Right atrium auricular region (tissue), 2 donors: ENCODE measurements around the gene C19orf12. TPM values are rescaled to one million over a fixed set of nuclear protein-coding genes. Genes with fewer than 3 reads are reported as not detected.

Experiments used
- DNase-seq: peaks from one replicate; pipeline ENCODE4 v3.0.0-alpha.2; 2019; ENCODE audit warnings: low spot score
- H3K27ac ChIP-seq, 2 donors: fragments of 200-600 bp; sonication (generic); 1 replicate in 1 of 2; 2 replicates in 1 of 2; pipeline ENCODE4 v1.5.1; 2016 to 2019
- H3K27me3 ChIP-seq, 2 donors: fragments of 200-600 bp; sonication (generic); one replicate each; pipeline versions ENCODE4 v1.5.1 to v1.6.0; 2017 to 2019
- H3K36me3 ChIP-seq: fragments of 200-600 bp; sonication (generic); one replicate; pipeline ENCODE4 v1.5.1; 2016
- H3K4me1 ChIP-seq, 2 donors: fragments of 200-600 bp; sonication (generic); one replicate each; pipeline versions ENCODE4 v1.5.1 to v1.6.0; 2017 to 2019
- H3K4me3 ChIP-seq, 2 donors: fragments of 200-600 bp; sonication (generic); 1 replicate in 1 of 2; 2 replicates in 1 of 2; pipeline ENCODE4 v1.5.1; 2017 to 2019; ENCODE audit warnings: mild to moderate bottlenecking in 1 of 2, moderate library complexity in 1 of 2
- H3K9me3 ChIP-seq, 2 donors: fragments of 200-600 bp; sonication (generic); one replicate each; pipeline ENCODE4 v1.5.1; 2019
- total RNA-seq, 2 donors: library from RNA; depleted of rRNA; stranded (reverse); fragments of >200 nt; gene quantifications; one replicate each; pipeline ENCODE4 v1.1.0, GENCODE V29; 2016
- TF ChIP-seq, protein P1 (sequence below), 2 donors: fragments of 200-600 bp; sonication (generic); IDR thresholded peaks; one replicate each; pipeline ENCODE4 v1.5.1; 2019; ENCODE audit warnings: antibody characterized with exemption in 2 of 2

The C19orf12 gene
- total RNA-seq, 2 donors from 2014 or later = 47.9 to 61.4 TPM

DNA sequence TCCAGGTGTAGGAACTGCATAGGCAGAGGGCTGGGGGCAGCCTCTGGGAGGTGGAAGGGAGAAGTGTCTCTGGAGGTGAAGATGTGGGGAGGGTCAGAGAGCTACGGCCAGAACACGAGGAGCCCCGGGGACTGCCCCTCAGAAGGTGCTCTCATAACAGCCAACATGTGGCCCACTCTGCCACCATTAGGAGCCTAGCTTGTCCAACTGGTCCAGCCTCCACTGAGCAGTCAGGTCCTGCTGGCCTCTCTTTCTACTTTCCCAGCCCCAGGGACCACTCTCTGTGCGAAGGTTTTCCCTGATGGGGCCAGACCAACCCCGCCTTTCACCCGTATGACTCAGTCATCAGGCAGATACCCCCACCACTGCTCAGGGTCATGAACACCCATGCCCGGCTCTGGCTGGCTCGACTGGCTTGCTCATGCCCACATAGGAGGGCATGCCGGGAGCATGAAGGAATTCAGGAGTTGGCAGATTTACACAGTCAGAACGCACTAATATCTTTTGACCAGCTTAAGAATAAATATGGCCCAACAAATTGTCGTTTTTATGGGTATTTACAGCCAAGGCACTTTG is 37.5 kb upstream of the C19orf12 start:
- no peaks in the 10 kb centered on the region for H3K27me3 ChIP-seq
- TF ChIP-seq, protein P1, sequence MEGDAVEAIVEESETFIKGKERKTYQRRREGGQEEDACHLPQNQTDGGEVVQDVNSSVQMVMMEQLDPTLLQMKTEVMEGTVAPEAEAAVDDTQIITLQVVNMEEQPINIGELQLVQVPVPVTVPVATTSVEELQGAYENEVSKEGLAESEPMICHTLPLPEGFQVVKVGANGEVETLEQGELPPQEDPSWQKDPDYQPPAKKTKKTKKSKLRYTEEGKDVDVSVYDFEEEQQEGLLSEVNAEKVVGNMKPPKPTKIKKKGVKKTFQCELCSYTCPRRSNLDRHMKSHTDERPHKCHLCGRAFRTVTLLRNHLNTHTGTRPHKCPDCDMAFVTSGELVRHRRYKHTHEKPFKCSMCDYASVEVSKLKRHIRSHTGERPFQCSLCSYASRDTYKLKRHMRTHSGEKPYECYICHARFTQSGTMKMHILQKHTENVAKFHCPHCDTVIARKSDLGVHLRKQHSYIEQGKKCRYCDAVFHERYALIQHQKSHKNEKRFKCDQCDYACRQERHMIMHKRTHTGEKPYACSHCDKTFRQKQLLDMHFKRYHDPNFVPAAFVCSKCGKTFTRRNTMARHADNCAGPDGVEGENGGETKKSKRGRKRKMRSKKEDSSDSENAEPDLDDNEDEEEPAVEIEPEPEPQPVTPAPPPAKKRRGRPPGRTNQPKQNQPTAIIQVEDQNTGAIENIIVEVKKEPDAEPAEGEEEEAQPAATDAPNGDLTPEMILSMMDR (IDR thresholded peaks at IDR 0.05) = no peak
- DNase-seq = no peak
- H3K36me3 ChIP-seq = no peaks in the 10 kb centered on the region
- H3K9me3 ChIP-seq = no peaks in the 10 kb centered on the region
- H3K4me1 ChIP-seq = no peaks in the 10 kb centered on the region
- H3K27ac ChIP-seq = no peak overlapping the region
- no peak overlapping the region for H3K4me3 ChIP-seq

DNA sequence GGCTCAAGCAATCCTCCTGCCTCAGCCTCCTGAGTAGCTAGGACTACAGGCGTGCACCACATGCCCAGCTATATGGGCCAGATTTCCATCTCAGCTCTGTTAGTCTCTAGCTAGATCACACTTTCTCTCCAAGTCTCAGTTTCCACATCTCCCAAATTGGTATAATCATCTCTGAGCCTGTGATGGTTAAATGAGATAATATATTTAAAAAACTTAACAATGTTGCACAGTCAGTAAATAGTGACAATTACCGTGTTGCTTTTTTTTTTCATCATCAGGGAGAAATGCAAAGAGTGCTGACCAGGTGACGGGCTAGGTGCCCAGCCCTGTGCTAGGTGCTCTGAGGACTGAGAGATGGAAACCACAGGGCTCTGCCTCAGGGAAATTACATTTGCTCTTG is 36.9 kb upstream of the C19orf12 start:
- DNase-seq = no peak
- no peak overlapping the region for H3K4me3 ChIP-seq
- H3K9me3 ChIP-seq = no peaks in the 10 kb centered on the region
- no peaks in the 10 kb centered on the region for H3K36me3 ChIP-seq
- H3K4me1 ChIP-seq = no peaks in the 10 kb centered on the region
- no peaks in the 10 kb centered on the region for H3K27me3 ChIP-seq
- TF ChIP-seq, protein P1 (IDR thresholded peaks at IDR 0.05) = no peak
- H3K27ac ChIP-seq = no peak overlapping the region

DNA sequence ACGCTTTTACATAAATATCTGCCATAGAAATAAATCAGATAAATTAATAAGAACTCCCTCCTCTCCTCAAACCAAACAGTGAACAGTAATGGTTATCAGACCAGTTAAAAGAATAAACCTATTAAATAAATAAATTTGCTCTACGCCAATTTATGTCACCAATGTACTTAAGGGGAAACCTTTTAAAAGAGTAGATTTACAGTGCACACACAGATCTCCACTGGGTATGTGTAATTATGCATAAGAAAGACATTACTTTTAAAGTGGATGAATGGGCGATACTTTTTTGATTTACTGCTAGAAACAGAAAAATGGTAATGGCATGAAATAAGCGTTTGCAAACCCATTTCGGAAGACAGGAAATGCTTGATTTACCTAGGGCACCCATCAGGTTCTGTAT is 34.9 kb upstream of the C19orf12 start:
- Histone ChIP-seq H3K27me3 (no peaks in the 10 kb centered on the region), H3K9me3 (no peaks in the 10 kb centered on the region), H3K27ac (no peak overlapping the region), H3K36me3 (no peaks in the 10 kb centered on the region), H3K4me1 (no peaks in the 10 kb centered on the region), H3K4me3 (no peak overlapping the region)
- no peak for DNase-seq
- TF ChIP-seq, protein P1 (IDR thresholded peaks at IDR 0.05) = no peak

DNA sequence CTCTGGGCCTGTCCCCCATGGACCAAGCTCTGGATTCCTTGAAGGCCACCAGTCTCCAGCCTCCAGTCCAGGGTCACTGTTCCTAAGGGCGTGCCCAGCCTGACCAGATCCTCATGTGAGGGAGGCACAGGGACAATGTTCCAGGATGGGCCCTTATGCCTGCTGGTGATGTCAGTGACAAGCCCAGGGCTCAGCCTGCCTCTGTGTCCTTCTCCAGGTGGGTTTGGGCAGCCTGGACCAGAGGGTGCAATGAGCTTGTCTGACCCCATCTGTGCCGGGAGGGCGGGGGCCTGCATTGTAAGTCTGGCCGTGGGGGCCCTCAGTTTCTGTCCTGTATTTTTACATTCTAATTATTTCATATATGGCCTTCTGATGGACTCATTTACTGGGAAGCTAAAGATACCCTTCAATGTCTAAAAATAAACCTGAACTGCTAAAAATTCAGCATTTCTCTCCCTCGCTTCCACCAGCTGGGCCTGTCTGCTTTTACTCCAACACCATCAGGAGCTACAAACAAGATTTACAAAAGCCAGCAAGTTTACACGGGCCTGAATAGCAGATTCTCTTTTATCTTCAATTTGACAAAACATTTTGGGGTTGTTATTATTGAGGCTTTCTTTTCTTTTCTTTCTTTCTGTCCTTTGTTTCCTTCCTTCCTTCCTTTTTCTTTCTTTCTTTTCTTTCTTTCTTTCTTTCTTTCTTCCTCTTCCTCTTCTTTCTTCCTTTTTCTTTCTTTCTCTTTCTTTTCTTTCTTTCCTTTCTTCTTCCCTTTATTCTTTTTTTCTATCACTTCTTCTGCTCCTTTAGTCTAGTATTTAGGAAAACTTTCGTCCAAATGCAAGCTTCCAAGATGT is 34.2 kb upstream of the C19orf12 start:
- no peak overlapping the region for H3K4me3 ChIP-seq
- H3K4me1 ChIP-seq = no peaks in the 10 kb centered on the region
- no peaks in the 10 kb centered on the region for H3K9me3 ChIP-seq
- no peak for DNase-seq
- TF ChIP-seq, protein P1 (IDR thresholded peaks at IDR 0.05) = no peak
- no peaks in the 10 kb centered on the region for H3K36me3 ChIP-seq
- no peak overlapping the region for H3K27ac ChIP-seq
- H3K27me3 ChIP-seq = no peaks in the 10 kb centered on the region

DNA sequence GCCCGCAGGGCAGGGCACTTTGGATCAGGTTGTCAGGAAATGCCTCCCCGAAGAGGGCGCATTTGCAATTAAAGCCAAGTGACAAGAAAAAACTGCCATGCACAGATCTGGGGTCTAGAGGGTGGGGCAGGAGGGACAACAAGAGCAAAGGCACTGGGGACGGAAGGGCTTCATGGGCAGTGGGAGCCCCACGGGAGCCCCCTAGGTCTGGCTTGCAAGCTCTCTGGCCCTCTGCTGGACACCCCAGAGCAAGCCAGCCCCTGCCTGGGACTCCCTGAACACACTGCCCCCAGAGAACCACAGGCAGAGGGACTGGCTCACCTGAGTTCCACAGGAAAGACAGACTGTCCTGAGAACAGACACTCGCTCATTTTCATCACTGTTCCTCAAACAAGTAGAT is 30.2 kb upstream of the C19orf12 start:
- no peak overlapping the region for H3K27ac ChIP-seq
- TF ChIP-seq, protein P1 (IDR thresholded peaks at IDR 0.05) = no peak
- no peak for DNase-seq
- H3K36me3 ChIP-seq = no peaks in the 10 kb centered on the region
- no peaks in the 10 kb centered on the region for H3K9me3 ChIP-seq
- H3K4me1 ChIP-seq = no peaks in the 10 kb centered on the region
- no peaks in the 10 kb centered on the region for H3K27me3 ChIP-seq
- H3K4me3 ChIP-seq = no peak overlapping the region
